ENCODE results near the gene AQP12B. TPM values are rescaled to one million over a fixed set of nuclear protein-coding genes. Genes with fewer than 3 reads are reported as not detected.
"Not testable (repeated sequence)": the region's sequence is repeated elsewhere in the genome, so short reads cannot be mapped to it uniquely, and the experiment has no call there.

The AQP12B gene
- total RNA-seq, 4 donors from 2014 or later = not detected

GRCh38 chr2:240704651-240705050 is 22.0 kb upstream of the AQP12B start:
- no peak for DNase-seq (ENCODE audit: low spot score in 2 of 2)
- intact Hi-C loops (cut with DNase I; ENCODE audit: low total_unique reads) = no loop called here
- TF ChIP-seq CTCF (IDR thresholded peaks at IDR 0.05) (no peak), POLR2A (IDR thresholded peaks at IDR 0.05) (no peak)
- no peak overlapping the region for H3K4me3 ChIP-seq (ENCODE audit: low read depth, poor library complexity, severe bottlenecking)
- 58 to 70% methylated on average over 19 of the region's 19 CpGs for WGBS, 2 donors

- DNase-seq (ENCODE audit: low spot score in 2 of 2) = no peak
- 71 to 78% methylated on average over 18 of the region's 18 CpGs for WGBS, 2 donors
- TF ChIP-seq CTCF (IDR thresholded peaks at IDR 0.05) = no peak
- TF ChIP-seq POLR2A (IDR thresholded peaks at IDR 0.05) = no peak
- no peak overlapping the region for H3K4me3 ChIP-seq (ENCODE audit: low read depth, poor library complexity, severe bottlenecking)
- intact Hi-C loops (cut with DNase I; ENCODE audit: low total_unique reads) = no loop called here
Measured at GRCh38 chr2:240703417-240704341, 21.0 kb upstream of the AQP12B start.

GRCh38 chr2:240702640-240703011 is 19.9 kb upstream of the AQP12B start:
- 80 to 85% methylated on average over 9 of the region's 9 CpGs for WGBS, 2 donors
- intact Hi-C loops (cut with DNase I; ENCODE audit: low total_unique reads) = no loop called here
- H3K4me3 ChIP-seq (ENCODE audit: low read depth, poor library complexity, severe bottlenecking) = no peak overlapping the region
- no peak for DNase-seq (ENCODE audit: low spot score in 2 of 2)
- no peak for TF ChIP-seq CTCF (IDR thresholded peaks at IDR 0.05)
- TF ChIP-seq POLR2A (IDR thresholded peaks at IDR 0.05) = no peak

- intact Hi-C loops (cut with DNase I; ENCODE audit: low total_unique reads) = no loop called here
- 88 to 89% methylated on average over 21 to 29 of the region's 30 CpGs for WGBS, 2 donors
- TF ChIP-seq POLR2A (IDR thresholded peaks at IDR 0.05) (no peak), CTCF (IDR thresholded peaks at IDR 0.05) (no peak)
- H3K4me3 ChIP-seq (ENCODE audit: low read depth, poor library complexity, severe bottlenecking) = no peak overlapping the region
- DNase-seq (ENCODE audit: low spot score in 2 of 2) = no peak
Measured at GRCh38 chr2:240701736-240702639, 19.3 kb upstream of the AQP12B start.

- DNase-seq (ENCODE audit: low spot score in 2 of 2) = no peak
- TF ChIP-seq POLR2A (IDR thresholded peaks at IDR 0.05) (no peak), CTCF (IDR thresholded peaks at IDR 0.05) (no peak)
- WGBS, 2 donors = 60 to 71% methylated on average over 60 to 61 of the region's 67 CpGs
- H3K4me3 ChIP-seq (ENCODE audit: low read depth, poor library complexity, severe bottlenecking) = no peak overlapping the region
- intact Hi-C loops (cut with DNase I; ENCODE audit: low total_unique reads) = no loop called here
Measured at GRCh38 chr2:240701091-240701735, 18.5 kb upstream of the AQP12B start.

GRCh38 chr2:240700616-240701015 is 17.9 kb upstream of the AQP12B start:
- intact Hi-C loops (cut with DNase I; ENCODE audit: low total_unique reads); DNase-seq (ENCODE audit: low spot score in 2 of 2); H3K4me3 ChIP-seq (ENCODE audit: low read depth, poor library complexity, severe bottlenecking): not testable (repeated sequence)
- WGBS, 2 donors = 50 to 51% methylated on average over 13 to 18 of the region's 21 CpGs

GRCh38 chr2:240699835-240700234 is 17.1 kb upstream of the AQP12B start:
- 7 to 20% methylated on average over 3 to 5 of the region's 8 CpGs for WGBS, 2 donors
- DNase-seq (ENCODE audit: low spot score in 2 of 2); H3K4me3 ChIP-seq (ENCODE audit: low read depth, poor library complexity, severe bottlenecking); intact Hi-C loops (cut with DNase I; ENCODE audit: low total_unique reads): not testable (repeated sequence)

- H3K4me3 ChIP-seq (ENCODE audit: low read depth, poor library complexity, severe bottlenecking); DNase-seq (ENCODE audit: low spot score in 2 of 2); intact Hi-C loops (cut with DNase I; ENCODE audit: low total_unique reads): not testable (repeated sequence)
- WGBS, 2 donors = 33 to 100% methylated on average over 1 of the region's 33 CpGs
Measured at GRCh38 chr2:240698852-240699561, 16.3 kb upstream of the AQP12B start.
